ENCODE results near the gene OR5D18.
"Not testable (repeated sequence)": the region's sequence is repeated elsewhere in the genome, so short reads cannot be mapped to it uniquely, and the experiment has no call there.

Gene OR5D18

DNA sequence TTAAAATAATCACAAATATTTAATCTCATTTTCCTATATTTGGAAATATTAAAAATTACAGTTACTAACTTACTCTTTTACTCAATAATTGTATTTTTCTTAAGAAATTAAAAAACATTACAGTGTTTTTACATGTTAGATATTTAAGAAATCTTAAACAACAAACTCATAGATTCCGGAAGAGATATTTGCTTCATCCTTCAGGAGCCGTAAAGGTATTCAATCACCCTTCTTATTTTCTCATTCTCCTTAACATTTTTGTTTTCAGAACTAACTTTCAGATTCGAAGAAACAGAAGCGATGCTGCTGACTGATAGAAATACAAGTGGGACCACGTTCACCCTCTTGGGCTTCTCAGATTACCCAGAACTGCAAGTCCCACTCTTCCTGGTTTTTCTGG is at the start of gene OR5D18:
OR5D18 (plus strand) TSS at position 301 of the 400 bp plus-strand sequence; CDS start at position 301, 0 bp downstream.
- no peak for DNase-seq

DNA sequence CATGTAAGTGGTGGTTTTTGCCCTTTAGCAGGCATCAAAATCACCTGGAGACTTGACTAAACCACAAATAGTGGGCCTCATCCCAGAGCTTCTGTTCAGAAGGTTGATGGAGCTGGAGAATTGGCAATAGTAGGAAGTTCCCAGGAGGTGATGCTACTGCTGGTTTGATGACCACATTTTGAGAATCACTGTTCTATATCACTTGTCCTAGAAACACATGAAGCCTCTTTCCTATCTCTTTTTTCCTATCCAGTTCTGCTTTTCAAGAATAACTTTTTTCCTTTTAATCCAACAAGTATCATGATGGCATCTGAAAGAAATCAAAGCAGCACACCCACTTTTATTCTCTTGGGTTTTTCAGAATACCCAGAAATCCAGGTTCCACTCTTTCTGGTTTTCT is 46.3 kb upstream of the OR5D18 start, which contains the start of gene OR5D13:
OR5D13 (plus strand) TSS at position 301 of the 400 bp plus-strand sequence; CDS start at position 301, 0 bp downstream.
- DNase-seq: no peak

DNA sequence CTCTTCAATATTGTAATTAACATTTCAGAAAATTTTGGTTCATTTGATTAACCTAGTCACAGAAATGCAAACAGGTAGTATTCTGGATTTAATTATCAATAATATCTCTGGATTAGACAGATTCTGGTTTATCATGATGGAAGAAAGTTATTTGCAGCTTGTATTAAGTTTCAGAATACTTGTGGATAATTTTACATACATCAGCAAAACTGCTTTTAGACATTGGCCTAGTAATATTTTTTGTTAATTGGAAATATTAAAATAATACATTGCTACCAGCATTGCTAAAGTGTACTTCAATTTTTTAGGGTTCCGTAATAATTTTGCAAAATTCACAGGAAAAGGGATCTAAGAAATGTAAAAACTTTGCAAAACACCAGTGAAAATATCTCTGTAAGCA is 27.8 kb upstream of the OR5D18 start:
- DNase-seq: no peak

DNA sequence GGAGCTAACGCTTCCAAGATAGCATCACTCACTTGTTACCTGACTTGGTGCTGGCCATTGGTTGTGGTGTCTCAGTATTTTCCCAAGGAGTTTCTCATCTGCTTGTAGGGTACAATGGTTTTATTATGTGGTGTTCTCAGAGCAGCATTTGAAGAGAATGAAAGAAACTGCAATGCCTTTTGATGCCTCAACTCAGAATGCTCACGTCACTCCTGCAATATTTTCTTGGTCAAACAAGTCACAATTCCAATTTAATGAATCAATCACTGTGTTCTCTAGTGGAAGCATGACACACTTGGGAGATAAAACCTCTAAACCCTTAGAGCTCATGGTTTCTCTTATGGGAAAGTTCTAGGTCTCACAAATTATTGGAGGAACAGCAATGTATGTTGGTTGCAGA is 26.1 kb upstream of the OR5D18 start:
- no peak for DNase-seq

DNA sequence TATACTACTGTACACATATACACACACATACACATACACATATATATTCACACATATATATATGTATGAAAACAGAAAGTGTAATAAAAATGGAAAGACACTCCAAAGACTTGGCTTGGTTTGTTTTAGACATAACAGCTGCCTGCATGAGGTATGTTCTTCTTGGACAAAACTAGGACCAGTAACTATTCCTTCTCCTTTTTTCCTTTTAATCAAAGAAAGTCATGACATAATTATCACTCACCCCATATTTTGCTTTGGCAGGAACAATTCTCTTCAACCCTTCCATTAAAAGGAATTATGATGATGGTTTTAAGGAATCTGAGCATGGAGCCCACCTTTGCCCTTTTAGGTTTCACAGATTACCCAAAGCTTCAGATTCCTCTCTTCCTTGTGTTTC is 24.2 kb upstream of the OR5D18 start, which contains the start of gene OR5D14:
OR5D14 (plus strand) TSS at position 301 of the 400 bp plus-strand sequence; CDS start at position 301, 0 bp downstream.
- no peak for DNase-seq

DNA sequence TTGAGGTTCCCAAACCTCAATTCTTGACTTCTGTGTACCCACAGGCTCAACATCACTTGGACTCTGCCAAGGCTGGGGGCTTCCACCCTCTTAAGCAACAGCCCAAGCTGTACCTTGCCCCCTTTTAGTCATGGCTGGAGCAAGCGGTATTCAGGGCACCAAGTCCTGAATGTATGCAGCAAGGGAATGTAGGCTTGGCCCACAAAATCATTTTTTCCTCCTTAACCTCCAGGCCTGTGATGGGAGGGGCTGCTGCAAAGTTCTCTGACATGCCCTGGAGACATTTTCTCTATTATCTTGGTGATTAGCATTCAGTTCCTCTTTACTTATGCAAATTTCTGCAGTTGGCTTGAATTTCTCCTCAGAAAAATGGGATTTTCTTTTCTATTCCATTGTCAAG is 13.2 kb upstream of the OR5D18 start:
- DNase-seq: no peak

DNA sequence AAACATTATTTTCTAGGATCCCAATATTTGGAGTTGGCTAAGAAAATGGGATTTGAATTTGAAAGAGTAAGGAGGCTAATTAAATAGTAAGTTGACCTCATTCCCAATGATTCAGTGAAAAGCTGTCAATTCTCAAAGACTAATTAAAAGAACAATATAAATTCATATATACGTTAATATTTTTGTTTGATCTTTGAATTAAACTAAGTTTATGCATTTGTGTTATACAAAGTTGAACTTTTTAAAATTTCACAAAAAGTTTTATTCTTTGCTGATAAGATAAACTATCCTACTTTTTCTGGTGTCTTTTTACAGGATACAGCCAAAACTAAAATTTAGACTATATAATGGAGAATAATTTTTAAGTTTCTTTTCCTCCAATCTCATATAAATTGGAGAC is 8.4 kb upstream of the OR5D18 start, which contains the start of gene OR5L1:
OR5L1 (plus strand) TSS at position 301 of the 400 bp plus-strand sequence. CDS start 100 bp downstream, outside the sequence.
- no peak for DNase-seq

DNA sequence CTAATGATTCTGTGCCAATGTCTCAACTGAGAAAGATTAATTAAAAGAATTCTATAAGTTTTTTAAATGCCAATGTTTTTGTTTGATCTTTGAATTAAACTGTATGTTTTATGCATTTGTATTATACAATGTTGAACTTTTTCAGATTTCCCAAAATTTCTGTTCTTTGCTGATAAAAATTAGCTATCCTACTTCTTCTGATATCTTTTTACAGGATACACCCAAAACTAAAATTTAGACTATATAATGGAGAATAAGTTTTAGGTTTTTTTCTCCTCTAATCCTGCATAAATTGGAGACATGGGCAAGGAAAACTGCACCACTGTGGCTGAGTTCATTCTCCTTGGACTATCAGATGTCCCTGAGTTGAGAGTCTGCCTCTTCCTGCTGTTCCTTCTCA is 7.5 kb downstream of the OR5D18 start, which contains the start of gene OR5L2:
OR5L2 (plus strand) TSS at position 301 of the 400 bp plus-strand sequence; CDS start at position 301, 0 bp downstream.
- no peak for DNase-seq

DNA sequence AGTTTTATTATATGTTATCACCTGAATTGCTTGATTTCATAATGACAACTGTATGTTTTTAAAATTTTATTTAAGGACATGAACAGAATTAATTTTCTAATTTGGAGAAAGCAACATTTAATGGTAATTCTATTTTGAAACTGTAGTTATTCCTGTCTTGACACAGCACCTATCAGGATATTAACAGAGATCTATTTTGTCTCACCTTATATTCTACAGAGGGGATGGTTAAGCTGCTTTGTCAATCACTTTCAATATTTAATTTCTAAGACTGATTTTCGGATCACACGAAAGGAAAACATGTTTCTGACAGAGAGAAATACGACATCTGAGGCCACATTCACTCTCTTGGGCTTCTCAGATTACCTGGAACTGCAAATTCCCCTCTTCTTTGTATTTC is 19.0 kb downstream of the OR5D18 start, which contains the start of gene OR5D16:
OR5D16 (plus strand) TSS at position 301 of the 400 bp plus-strand sequence; CDS start at position 301, 0 bp downstream.
- no peak for DNase-seq

DNA sequence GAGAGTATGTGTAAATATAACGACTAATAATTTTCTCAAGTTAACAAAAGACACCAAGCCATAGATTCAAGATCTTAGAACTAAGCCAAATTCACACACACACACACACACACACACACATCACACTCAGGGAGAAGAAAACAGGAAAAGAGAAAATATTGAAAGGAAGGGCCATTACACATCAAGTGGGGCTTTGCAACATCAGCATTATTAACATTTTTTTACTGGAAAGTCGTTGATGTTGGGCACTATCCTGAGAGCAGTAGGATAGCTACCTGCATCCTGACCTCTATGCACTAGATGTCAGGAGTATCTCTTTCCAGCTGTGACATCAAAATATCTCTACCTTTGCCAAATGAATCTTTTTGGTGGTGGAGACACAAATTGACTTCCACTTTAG is 28.0 kb downstream of the OR5D18 start:
- DNase-seq: no peak

DNA sequence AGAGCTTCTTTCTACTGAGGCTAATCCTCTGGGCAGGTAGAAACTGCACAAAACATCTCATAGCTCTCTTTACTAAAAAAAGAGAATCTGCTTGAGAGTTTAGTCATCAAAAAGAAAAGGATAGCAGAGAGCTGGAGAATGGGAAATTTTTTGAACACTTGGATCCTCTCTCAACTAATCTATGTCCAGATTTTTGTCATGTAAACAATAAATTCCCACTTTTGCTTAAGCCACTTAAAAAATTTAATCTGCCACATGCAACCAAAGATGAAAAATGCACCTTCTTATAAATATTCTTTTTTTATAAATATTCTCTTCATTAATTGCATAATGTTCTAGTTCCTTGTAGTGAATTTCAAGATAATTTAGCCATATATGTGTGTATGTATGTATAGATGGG is 29.6 kb downstream of the OR5D18 start:
- no peak for DNase-seq

DNA sequence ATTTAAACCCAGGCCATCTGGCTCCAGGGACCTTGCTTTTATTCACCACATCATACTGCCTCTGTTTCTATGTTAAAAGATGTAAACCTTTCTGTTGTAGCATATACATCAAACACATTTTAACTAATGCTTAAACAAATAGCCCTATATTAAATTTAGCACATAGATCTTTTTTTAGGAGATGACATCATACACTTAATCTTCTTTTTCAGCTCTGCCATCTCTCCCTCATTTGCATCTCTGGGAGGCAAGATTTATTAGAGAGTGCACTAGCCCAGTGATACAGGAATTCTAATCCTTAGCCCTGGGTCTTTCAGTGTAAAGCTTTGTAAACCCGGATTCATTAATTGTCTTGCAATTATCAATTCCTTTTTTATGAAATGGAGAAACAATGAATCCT is 32.7 kb downstream of the OR5D18 start:
- no peak for DNase-seq

DNA sequence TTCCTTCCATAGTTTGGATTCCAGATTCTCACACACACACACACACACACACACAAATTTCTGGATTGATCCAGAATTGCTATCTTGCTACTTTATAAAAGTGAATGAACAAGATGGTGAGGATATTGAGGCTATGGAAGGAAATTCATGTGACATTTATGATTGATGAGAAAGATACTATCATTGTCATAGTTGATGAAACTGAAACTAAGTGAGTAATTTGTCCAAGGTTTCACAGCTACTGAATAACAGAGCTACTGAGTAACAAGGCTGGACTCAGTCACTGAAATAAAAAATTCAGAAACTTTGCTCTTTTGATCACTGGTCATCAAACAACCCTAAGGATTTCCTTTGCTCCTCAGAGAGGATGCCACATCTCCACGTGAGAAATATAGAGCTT is 35.3 kb downstream of the OR5D18 start:
- DNase-seq: no peak

DNA sequence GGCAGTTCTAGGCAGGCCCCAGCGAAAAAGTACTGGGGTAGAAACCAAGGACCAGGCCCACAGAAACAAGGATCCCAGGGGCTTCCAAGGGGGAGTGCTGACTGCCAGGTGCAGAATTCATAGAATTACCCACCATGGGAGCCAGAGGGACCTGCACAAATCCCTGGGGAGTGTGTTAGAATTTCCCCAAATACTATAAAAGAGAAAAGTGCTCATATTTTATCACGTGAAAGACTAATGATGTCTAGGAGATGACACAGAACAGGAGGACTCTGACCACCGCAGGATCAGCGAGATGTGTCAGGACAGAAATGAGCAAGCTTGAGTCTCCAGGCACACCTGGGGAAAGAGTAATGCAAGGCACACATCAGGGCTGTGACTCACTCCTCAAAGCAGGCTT is 47.9 kb downstream of the OR5D18 start:
- not testable (repeated sequence) for DNase-seq

All from CD4-positive, alpha-beta T cell treated with Interleukin-17A for 1 hour (primary cell).